HCT116 (cell line): ENCODE data around the gene MAPK8. TPM values are rescaled to one million over a fixed set of nuclear protein-coding genes. Genes with fewer than 3 reads are reported as not detected.

Source experiments
- ATAC-seq: fragments of 200-7000 bp; cut with Tn5 transposase; 2 replicates; pipeline ENCODE4 v1.9.1; 2020; ENCODE audit warnings: mild to moderate bottlenecking, moderate library complexity
- BruUV-seq: library from RNA; stranded (reverse); fragments of 400-500 nt; replicated peaks from 2 replicates; lab custom pipeline; 2021; lab: Mats Ljungman, UMichigan
- CTCF ChIA-PET: fragments of 300-600 bp; sonication (Branson Sonifier 250); formaldehyde crosslinking; loops from one replicate; lab custom pipeline; 2021; ENCODE audit warnings: antibody characterized with exemption; lab: Charles Lee
- POLR2A ChIA-PET: fragments of 300-600, 350-600 bp; sonication (Branson Sonifier 250); formaldehyde crosslinking; loops from one replicate; lab custom pipeline; 2021; ENCODE audit warnings: antibody characterized with exemption; lab: Charles Lee
- RAD21 ChIA-PET, 2 experiments: fragments of 300-600 bp; sonication (Branson Sonifier 250); formaldehyde crosslinking; loops; one replicate each; lab custom pipeline; 2023; ENCODE audit warnings: low total read pairs in 2 of 2; ENCODE audit not compliant: uncharacterized antibody in 2 of 2, unreplicated experiment in 2 of 2, low non-redundant PET in 1 of 2; lab: Charles Lee
- DNase-seq: peaks from one replicate; pipeline ENCODE4 v3.0.0-alpha.2; 2010; ENCODE audit warnings: low read depth, low spot score
- H2AFZ ChIP-seq: fragments of 200-600 bp; shearing (Covaris generic), sonication (generic); 2 replicates; pipeline ENCODE4 v1.6.1; 2017; ENCODE audit warnings: low read depth, mixed run types, mixed read lengths, antibody characterized with exemption, low read length; ENCODE audit not compliant: poor library complexity, severe bottlenecking
- H3K27ac ChIP-seq: 2 replicates; pipeline ENCODE4 v1.5.1; 2012; ENCODE audit warnings: low read depth, low read length
- H3K27me3 ChIP-seq: fragments of 200-600 bp; sonication (generic); 2 replicates; pipeline ENCODE4 v1.6.1; 2016; ENCODE audit warnings: mixed run types, low read length, mixed read lengths; ENCODE audit not compliant: insufficient read depth
- H3K36me3 ChIP-seq, 2 experiments: fragments of 200-500 bp in 1 of 2; fragments of 200-600 bp in 1 of 2; sonication (Bioruptor generic) in 1 of 2; sonication (generic) in 1 of 2; 2 replicates each; pipeline versions ENCODE4 v1.5.1 to v1.6.1; 2014 to 2016; ENCODE audit warnings: low read length in 2 of 2, inconsistent platforms in 1 of 2, mixed read lengths in 1 of 2, mixed run types in 1 of 2; ENCODE audit not compliant: insufficient read depth in 2 of 2, control insufficient read depth in 1 of 2
- H3K4me1 ChIP-seq, 2 experiments: fragments of 200-600 bp in 1 of 2; sonication (generic) in 1 of 2; 2 replicates each; pipeline versions ENCODE4 v1.5.1 to v1.6.1; 2012 to 2017; ENCODE audit warnings: low read length in 2 of 2, inconsistent platforms in 1 of 2, mild to moderate bottlenecking in 1 of 2, mixed read lengths in 1 of 2, mixed run types in 1 of 2, moderate library complexity in 1 of 2; ENCODE audit not compliant: insufficient read depth in 2 of 2, control insufficient read depth in 1 of 2
- H3K4me2 ChIP-seq: fragments of 200-600 bp; sonication (generic); 2 replicates; pipeline ENCODE4 v1.6.1; 2017; ENCODE audit warnings: mixed run types, low read length, mixed read lengths
- H3K4me3 ChIP-seq, 2 experiments: fragments of 200-600 bp in 1 of 2; sonication (generic) in 1 of 2; replicated peaks in 1 of 2; 2 replicates each; pipeline ENCODE4 v1.5.1; 2011 to 2016; ENCODE audit warnings: low read length in 2 of 2, control low read depth in 1 of 2, low read depth in 1 of 2, mild to moderate bottlenecking in 1 of 2, mixed read lengths in 1 of 2, mixed run types in 1 of 2
- H3K79me2 ChIP-seq: fragments of 200-600 bp; sonication (generic); 2 replicates; pipeline ENCODE4 v1.6.1; 2017; ENCODE audit warnings: mild to moderate bottlenecking, mixed run types, low read length, moderate library complexity, mixed read lengths; ENCODE audit not compliant: insufficient read depth
- H3K9ac ChIP-seq: fragments of 200-600 bp; sonication (generic); 2 replicates; pipeline ENCODE4 v1.6.1; 2016; ENCODE audit warnings: low read length, mixed read lengths
- H3K9me2 ChIP-seq: fragments of 200-600 bp; sonication (generic), shearing (Covaris generic); 2 replicates; pipeline ENCODE4 v1.6.1; 2017; ENCODE audit warnings: mixed run types, mild to moderate bottlenecking, moderate library complexity; ENCODE audit not compliant: insufficient read depth
- H3K9me3 ChIP-seq, 2 experiments: fragments of 200-500 bp in 1 of 2; fragments of 200-600 bp in 1 of 2; sonication (Bioruptor generic) in 1 of 2; sonication (generic) in 1 of 2; 2 replicates each; pipeline ENCODE4 v1.6.1; 2014 to 2017; ENCODE audit warnings: low read length in 2 of 2, mixed read lengths in 2 of 2, inconsistent platforms in 1 of 2, low read depth in 1 of 2, mild to moderate bottlenecking in 1 of 2, mixed run types in 1 of 2, moderate library complexity in 1 of 2; ENCODE audit not compliant: control insufficient read depth in 1 of 2, insufficient read depth in 1 of 2
- H4K20me1 ChIP-seq: fragments of 200-600 bp; sonication (generic), shearing (Covaris generic); 2 replicates; pipeline ENCODE4 v1.6.1; 2017; ENCODE audit warnings: mixed run types, mild to moderate bottlenecking, moderate library complexity; ENCODE audit not compliant: insufficient read depth
- CEBPB ChIP-seq: IDR thresholded peaks from 2 replicates; pipeline ENCODE4 v1.6.1; 2012; ENCODE audit warnings: low read depth
- EZH2phosphoT487 ChIP-seq: fragments of 200-600 bp; IDR thresholded peaks from 2 replicates; pipeline ENCODE4 v1.6.1; 2018; ENCODE audit warnings: antibody characterized with exemption, borderline replicate concordance
- JUND ChIP-seq: IDR thresholded peaks from 2 replicates; pipeline ENCODE4 v1.6.1; 2012
- POLR2A ChIP-seq: IDR thresholded peaks from 2 replicates; pipeline ENCODE4 v1.7.0; 2011; ENCODE audit warnings: borderline replicate concordance; ENCODE audit not compliant: insufficient read depth, insufficient read length; ENCODE audit errors: extremely low read depth
- SP1 ChIP-seq: IDR thresholded peaks from 2 replicates; pipeline ENCODE4 v1.6.1; 2012; ENCODE audit warnings: low read depth
- SRF ChIP-seq: IDR thresholded peaks from 2 replicates; pipeline ENCODE4 v1.6.1; 2012; ENCODE audit warnings: low read depth
- ZNF274 ChIP-seq: fragments of 200-500 bp; sonication (Bioruptor generic); IDR thresholded peaks from 2 replicates; pipeline ENCODE4 v1.6.1; 2014; ENCODE audit warnings: mild to moderate bottlenecking, low read depth, low read length, inconsistent platforms
- intact Hi-C: fragments of 100-400 bp; cut with micrococcal nuclease; formaldehyde crosslinking; loops from 2 replicates; pipeline ENCODE4 v1.10.0; 2022
- total RNA-seq: library from RNA; stranded (reverse); gene quantifications from one replicate; pipeline ENCODE4 v1.2.1, GENCODE V29; 2021; ENCODE audit not compliant: unreplicated experiment
- TF ChIP-seq, protein P1 (sequence below), 3 experiments: fragments of 200-600 bp in 1 of 3; sonication (generic) in 1 of 3; IDR thresholded peaks in 2 of 3; conservative IDR thresholded peaks in 1 of 3; 2 replicates each; pipeline ENCODE4 v1.5.1; 2012 to 2017; ENCODE audit warnings: low read depth in 2 of 3, low read length in 2 of 3, antibody characterized with exemption in 1 of 3, borderline replicate concordance in 1 of 3, control low read depth in 1 of 3, mild to moderate bottlenecking in 1 of 3, mixed read lengths in 1 of 3, mixed run types in 1 of 3, moderate library complexity in 1 of 3; ENCODE audit not compliant: insufficient read depth in 1 of 3

MAPK8 gene
- total RNA-seq, 1 experiment from 2014 or later = 71.0 TPM

DNA sequence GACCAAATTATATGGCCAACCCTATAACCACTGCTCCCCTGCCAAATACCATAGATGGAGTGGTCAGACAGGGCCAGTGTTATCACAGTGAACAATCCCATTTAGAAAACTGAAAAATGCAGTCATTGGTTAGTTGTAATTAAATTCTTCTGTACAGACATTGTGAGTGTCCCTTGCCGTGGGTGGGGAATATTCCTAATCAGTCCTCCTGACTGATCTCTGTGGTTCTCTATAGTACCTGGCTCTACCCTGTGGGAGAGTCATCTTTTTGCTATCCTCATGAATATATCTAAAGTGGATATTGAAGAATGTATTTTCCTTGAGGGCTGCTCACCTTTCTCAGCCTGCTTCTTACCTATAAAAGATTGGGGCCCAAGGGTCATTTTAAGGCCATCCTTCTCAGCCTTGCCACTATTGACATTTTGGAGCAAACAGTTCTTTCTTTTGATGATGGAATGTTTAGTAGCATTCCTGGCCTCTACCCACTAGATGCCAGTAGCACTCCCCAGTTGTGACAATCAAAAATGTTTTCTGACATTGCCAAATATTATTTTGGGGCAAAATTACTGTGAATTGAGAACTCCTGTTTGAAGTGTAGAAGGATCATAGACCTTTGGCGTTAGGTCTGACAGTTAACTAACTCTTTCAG is 110.2 kb downstream of the MAPK8 start:
- CTCF ChIA-PET = no interaction called here
- Histone ChIP-seq H3K79me2 (no peaks in the 10 kb centered on the region), H3K4me2 (no peak overlapping the region), H3K4me1 (no peaks in the 10 kb centered on the region), H3K9ac (no peak overlapping the region), H3K9me3 (no peaks in the 10 kb centered on the region), H2AFZ (no peak overlapping the region), H3K36me3 (no peaks in the 10 kb centered on the region; a peak in 1 of 4 replicates)
- intact Hi-C loops = no loop called here
- ATAC-seq = no peak
- BruUV-seq = no TSS peak
- TF ChIP-seq, protein P1, sequence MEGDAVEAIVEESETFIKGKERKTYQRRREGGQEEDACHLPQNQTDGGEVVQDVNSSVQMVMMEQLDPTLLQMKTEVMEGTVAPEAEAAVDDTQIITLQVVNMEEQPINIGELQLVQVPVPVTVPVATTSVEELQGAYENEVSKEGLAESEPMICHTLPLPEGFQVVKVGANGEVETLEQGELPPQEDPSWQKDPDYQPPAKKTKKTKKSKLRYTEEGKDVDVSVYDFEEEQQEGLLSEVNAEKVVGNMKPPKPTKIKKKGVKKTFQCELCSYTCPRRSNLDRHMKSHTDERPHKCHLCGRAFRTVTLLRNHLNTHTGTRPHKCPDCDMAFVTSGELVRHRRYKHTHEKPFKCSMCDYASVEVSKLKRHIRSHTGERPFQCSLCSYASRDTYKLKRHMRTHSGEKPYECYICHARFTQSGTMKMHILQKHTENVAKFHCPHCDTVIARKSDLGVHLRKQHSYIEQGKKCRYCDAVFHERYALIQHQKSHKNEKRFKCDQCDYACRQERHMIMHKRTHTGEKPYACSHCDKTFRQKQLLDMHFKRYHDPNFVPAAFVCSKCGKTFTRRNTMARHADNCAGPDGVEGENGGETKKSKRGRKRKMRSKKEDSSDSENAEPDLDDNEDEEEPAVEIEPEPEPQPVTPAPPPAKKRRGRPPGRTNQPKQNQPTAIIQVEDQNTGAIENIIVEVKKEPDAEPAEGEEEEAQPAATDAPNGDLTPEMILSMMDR (IDR thresholded peaks at IDR 0.05 in 2 of 3, conservative IDR thresholded peaks at IDR 0.05 in 1 of 3; ENCODE audit: borderline replicate concordance in 1 of 3, insufficient read depth in 1 of 3, low read depth in 2 of 3, low read length in 2 of 3) = no peak
- TF ChIP-seq ZNF274 (no peak), JUND (no peak), POLR2A (no peak), EZH2phosphoT487 (no peak), SP1 (no peak), SRF (no peak), CEBPB (no peak)
- TF ChIP-seq, all 23 proteins: peak for 0
- no peak for DNase-seq
- no peaks in the 10 kb centered on the region for H4K20me1 ChIP-seq
- no peaks in the 10 kb centered on the region for H3K9me2 ChIP-seq
- POLR2A ChIA-PET = no interaction called here
- RAD21 ChIA-PET = no interaction called here
- H3K27me3 ChIP-seq = no peaks in the 10 kb centered on the region
- no peak overlapping the region for H3K27ac ChIP-seq
- no peak overlapping the region for H3K4me3 ChIP-seq

DNA sequence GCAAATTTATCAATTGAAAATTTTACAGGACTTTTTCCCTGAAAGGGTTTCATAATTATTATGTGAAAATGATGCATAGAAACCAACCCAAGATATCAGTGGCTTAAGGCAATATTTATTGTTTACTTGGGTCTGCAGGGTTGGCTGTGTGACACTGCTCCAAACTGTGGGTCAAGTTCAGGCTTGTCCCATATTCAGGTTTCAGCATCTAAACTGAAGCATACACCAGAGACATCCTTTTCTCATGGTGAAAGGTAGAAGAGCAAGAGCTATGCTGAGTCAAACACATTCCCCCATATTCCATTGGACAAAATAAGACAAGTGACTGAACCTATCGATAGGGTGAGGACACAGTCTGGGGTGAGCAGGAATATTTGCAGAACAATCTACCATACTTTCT is 110.9 kb downstream of the MAPK8 start:
- CTCF ChIA-PET = no interaction called here
- Histone ChIP-seq H3K4me3 (no peak overlapping the region), H3K9me3 (no peaks in the 10 kb centered on the region), H2AFZ (no peak overlapping the region), H3K79me2 (no peaks in the 10 kb centered on the region), H3K9me2 (no peaks in the 10 kb centered on the region), H3K27ac (no peak overlapping the region), H4K20me1 (no peaks in the 10 kb centered on the region), H3K36me3 (no peaks in the 10 kb centered on the region; a peak in 1 of 4 replicates), H3K9ac (no peak overlapping the region), H3K27me3 (no peaks in the 10 kb centered on the region), H3K4me1 (no peaks in the 10 kb centered on the region), H3K4me2 (no peak overlapping the region)
- POLR2A ChIA-PET = no interaction called here
- ATAC-seq (no peak), DNase-seq (no peak)
- BruUV-seq = no TSS peak
- intact Hi-C loops = no loop called here
- RAD21 ChIA-PET = no interaction called here
- TF ChIP-seq, protein P1 (IDR thresholded peaks at IDR 0.05 in 2 of 3, conservative IDR thresholded peaks at IDR 0.05 in 1 of 3; ENCODE audit: borderline replicate concordance in 1 of 3, insufficient read depth in 1 of 3, low read depth in 2 of 3, low read length in 2 of 3) = no peak
- TF ChIP-seq SRF = no peak
